ENCODE measurements around the gene PHTF1.

PHTF1 gene

GRCh38 chr1:113654883-113655282, 104.4 kb downstream of the PHTF1 start:
- no peak overlapping the region for H3K27ac ChIP-seq
- no peak for TF ChIP-seq ZFX (IDR thresholded peaks at IDR 0.05)
- no peak for TF ChIP-seq CTCF (conservative IDR thresholded peaks at IDR 0.05)

DNA sequence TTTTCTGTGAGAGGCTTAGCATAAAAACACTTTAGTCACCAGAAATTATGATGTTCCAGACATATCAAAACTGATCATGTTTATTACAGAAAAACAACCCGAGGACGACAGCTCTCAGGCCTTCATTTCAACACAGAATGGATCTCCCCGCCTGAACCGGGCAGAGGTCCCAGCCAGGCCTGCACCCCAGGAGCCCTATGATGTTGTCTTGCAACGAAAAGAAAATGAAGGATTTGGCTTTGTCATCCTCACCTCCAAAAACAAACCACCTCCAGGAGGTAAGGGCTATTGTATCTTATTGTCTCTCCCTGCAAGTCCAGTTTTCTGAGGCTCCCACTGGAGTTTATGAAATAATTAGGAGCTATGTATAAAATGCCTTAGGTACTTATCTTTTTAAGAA, 105.5 kb downstream of the PHTF1 start:
- TF ChIP-seq ZFX (IDR thresholded peaks at IDR 0.05) (no peak), CTCF (conservative IDR thresholded peaks at IDR 0.05) (no peak)
- H3K27ac ChIP-seq, result no peak overlapping the region

DNA sequence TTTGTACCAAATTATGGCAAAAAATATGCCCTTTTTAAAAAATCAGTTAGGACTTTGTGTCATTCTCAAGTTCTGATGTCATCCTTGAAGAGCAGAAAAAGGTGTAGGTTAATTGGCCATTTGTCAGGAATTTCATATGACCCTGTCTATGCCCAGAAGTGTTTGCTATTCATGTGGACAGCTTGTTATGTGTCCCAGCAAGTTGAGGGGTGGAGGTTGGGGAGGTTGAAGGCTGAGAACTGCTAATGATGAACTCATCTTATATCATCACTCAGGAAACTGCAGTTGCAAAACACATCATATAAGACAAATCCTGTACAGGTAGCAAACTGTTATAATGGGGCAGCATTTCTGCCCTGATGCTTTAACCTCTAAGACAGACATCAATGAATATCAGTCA, 106.5 kb downstream of the PHTF1 start:
- no peak for TF ChIP-seq CTCF (conservative IDR thresholded peaks at IDR 0.05)
- no peak for TF ChIP-seq ZFX (IDR thresholded peaks at IDR 0.05)
- no peak overlapping the region for H3K27ac ChIP-seq

DNA sequence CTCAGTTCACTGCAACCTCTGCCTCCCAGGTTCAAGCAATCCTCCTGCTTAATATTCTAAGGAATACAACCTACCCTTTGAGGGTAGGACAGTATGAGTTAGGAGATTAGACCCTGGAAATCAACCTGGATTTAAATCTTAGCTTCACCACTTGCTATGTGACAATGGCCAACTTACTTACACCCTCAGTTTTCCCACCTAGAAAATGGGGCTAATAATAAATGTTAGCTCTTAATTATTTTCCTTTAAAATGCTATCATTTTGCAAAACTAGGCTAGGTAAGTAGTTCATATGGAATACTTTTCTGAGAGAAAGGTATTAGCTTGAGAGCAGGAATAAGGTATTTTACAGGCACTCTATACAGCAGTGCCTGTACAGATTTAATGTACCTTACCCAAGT, 110.8 kb downstream of the PHTF1 start:
- TF ChIP-seq ZFX (IDR thresholded peaks at IDR 0.05) (no peak), CTCF (conservative IDR thresholded peaks at IDR 0.05) (no peak)
- H3K27ac ChIP-seq, result no peak overlapping the region

GRCh38 chr1:113647164-113647563, 112.1 kb downstream of the PHTF1 start:
- TF ChIP-seq ZFX (IDR thresholded peaks at IDR 0.05) (no peak), CTCF (conservative IDR thresholded peaks at IDR 0.05) (no peak)
- no peak overlapping the region for H3K27ac ChIP-seq

Data from C4-2B (cell line).